HG03432 (cell line): ENCODE measurements around the gene YEATS2.
"Not testable (repeated sequence)": the region's sequence is repeated elsewhere in the genome, so short reads cannot be mapped to it uniquely, and the experiment has no call there.

Experiments used
- ATAC-seq: cut with Tn5 transposase; IDR thresholded peaks from one replicate; pipeline ENCODE4 v1.9.1; 2021; ENCODE audit warnings: mild to moderate bottlenecking, moderate library complexity; ENCODE audit not compliant: unreplicated experiment

Gene YEATS2

GRCh38 chr3:183697610-183698317 is at the start of gene YEATS2:
Gene YEATS2, plus strand, starts transcription at chr3:183697797. Its CDS starts 17,366 bp downstream, at chr3:183715163.
- peak; percentile 92 for ATAC-seq

DNA sequence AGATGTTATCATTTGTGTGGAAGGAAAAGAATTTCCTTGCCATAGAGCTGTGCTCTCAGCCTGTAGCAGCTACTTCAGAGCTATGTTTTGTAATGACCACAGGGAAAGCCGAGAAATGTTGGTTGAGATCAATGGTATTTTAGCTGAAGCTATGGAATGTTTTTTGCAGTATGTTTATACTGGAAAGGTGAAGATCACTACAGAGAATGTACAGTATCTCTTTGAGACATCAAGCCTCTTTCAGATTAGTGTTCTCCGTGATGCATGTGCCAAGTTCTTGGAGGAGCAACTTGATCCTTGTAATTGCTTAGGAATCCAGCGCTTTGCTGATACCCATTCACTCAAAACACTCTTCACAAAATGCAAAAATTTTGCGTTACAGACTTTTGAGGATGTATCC is 47.0 kb upstream of the YEATS2 start:
- ATAC-seq = no peak

DNA sequence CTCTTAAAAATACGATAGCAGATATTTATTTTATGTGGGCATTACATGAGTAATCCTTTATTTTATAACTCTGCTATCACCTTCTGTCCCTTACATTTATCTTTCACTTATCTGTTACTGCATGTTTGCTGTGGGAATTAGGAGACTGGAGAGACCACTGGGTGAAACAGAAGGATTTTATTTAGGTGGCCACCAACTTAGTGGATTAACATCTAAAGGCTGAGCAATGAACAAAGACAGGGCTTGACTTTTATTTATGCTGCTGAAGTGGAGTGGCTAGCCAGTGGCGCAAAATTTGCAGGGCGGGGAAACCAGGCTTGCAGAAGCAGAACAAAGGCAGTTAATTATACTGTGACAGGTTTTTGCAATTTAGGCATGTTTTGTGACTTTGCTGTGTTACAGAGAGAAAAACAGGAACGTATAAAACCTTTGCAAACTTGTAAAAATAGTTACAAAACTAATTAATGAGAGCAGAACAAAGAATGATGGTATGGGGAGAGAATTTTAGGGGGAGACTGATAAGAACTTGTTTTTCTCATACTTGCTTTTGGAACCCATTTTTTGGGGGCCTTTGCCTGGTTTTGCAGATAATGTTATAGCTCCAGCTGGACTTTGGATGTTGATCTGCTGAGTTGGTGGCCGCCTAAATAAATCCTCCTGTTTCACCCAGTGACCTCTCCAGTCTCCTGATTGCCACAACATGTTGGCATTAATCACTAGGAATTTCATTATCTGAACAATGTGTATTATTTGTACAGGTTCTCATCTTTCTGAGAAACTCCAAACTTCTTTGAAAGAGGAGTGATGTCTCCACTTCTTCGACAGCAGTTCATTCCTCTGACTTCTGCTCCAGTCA is 44.2 kb upstream of the YEATS2 start:
- ATAC-seq = no peak

DNA sequence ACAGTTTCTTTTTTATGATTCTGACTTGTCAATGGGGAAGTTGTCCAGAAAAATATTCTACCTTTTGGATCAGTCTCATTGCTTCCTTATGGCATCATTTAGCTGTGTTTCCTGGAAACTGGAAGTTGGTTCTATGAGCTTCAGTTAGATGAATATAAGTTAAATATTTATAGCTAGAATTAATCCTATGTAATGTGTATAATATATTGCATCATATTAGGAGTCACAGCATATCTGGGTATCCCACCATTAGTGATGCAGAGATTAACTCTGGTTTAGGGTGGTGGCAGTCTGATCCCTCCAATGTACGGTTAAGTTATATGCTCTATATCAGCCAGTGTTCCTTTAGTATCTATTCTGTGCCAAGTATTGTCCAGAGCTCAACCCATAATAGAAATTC is 42.9 kb upstream of the YEATS2 start:
- ATAC-seq = no peak

DNA sequence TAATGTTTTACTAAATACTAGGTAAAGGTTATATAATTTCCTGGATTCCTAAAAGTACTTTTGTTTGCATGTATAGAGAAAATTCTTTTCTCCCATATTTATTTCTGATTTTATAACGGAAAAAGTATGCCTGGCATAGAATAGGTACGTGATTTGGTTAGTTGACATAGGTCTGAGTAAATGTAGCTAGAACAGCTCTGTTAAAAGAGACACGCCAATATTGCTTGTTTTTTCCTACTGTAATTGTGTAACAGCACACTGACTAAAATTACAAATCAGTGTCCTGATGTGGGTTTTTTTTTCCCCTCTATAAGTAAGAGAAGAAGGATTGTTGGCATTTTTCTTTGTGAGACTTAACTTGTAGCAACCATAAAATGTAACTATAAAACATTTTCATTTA is 35.5 kb upstream of the YEATS2 start:
- ATAC-seq = no peak

DNA sequence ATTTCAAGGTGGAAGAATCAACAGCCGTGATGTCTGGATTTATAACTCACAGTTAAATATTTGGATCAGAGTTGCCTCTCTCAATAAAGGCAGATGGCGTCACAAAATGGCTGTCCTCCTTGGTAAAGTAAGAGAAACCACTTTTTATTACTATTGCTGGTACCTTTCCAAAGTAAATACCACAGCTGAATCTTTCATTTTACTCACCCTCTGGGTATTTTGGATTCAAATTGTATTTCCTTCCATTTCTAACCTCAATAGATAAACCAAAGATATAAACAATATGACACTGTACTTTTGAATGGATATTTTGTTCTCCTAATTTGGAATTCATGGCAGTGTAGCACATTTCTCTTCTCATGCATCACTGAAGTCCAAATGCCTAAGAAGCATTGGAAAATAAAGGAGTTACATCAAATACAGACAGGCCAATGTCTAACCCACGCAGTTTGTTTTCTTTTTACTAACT is 32.6 kb upstream of the YEATS2 start:
- no peak for ATAC-seq

DNA sequence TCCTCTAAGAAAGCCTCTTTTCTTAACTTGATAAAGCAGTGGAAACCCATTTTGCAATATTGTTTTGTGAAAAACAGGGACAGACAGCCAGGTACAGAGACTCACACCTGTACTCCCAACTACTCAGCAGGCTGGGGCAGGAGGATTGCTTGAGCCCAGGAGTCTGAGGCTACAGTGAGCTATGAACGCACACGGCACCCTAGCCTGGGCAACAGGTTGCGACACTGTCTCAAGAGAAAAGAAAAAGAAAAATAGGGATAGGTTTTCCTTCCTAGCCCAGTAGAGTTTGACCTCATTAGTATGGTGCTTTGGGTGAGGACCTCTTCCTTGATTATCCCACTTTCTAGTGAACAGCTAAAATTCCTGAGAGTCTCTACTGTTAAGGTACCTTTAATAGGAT is 17.5 kb upstream of the YEATS2 start:
- ATAC-seq = no peak

DNA sequence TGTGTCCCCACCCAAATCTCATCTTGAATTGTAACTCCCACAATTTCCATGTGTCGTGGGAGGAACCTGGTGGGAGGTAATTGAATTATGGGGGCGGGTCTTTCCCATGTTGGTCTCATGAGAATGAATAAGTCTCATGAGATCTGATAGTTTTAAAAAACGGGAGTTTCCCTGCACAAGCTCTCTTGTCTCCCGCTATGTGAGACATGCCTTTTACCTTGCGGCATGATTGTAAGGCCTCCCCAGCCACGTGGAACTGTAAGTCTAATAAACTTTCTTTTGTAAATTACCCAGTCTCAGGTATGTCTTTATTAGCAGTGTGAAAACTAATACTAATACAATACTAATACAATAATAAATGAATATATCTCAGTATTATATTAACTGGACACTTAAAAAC is 9.9 kb upstream of the YEATS2 start:
- ATAC-seq = no peak

DNA sequence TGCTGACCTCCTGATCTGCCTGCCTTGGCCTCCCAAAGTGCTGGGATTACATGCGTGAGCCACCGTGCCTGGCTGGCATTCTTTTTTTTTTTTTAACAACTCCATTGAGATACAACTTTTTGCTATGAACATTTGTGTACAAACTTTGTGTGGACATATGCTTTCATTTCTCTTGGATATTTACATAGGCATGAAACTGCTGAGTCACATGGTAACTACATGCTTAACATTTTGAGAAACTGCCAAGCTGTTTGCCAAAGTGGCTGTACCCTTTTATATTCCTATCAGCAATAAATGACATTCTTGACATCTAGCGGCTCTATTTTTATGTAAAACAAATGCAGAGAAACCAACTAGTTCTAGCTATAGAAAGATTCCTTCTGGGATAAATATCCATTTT is 8.7 kb upstream of the YEATS2 start:
- no peak for ATAC-seq

GRCh38 chr3:183689621-183690020 is 8.0 kb upstream of the YEATS2 start:
- ATAC-seq = not testable (repeated sequence)

DNA sequence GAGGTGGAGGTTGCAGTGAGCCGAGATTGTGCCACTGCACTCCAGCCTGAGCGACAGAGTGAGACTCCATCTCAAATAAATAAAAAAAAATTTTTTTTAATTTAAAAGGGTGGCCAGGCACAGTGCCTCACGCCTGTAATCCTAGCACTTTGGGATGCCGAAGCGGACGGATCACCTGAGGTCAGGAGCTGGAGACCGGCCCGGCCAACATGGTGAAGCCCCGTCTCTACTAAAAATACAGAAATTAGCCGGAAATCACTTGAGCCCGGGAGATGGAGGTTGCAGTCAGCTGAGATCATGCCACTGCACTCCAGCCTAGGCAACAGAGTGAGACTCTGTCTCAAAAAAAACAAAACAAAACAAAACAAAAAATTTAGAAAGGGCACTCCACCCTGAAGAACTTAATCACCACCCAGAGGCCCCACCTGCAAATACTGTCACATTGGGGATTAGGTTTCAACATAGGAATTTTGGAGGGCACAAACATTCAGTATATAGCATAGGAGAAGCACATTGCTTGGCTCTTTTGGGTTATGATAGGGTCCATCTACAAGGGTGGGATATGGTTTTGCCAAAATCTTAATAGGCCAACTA is 7.1 kb upstream of the YEATS2 start:
- ATAC-seq = no peak

DNA sequence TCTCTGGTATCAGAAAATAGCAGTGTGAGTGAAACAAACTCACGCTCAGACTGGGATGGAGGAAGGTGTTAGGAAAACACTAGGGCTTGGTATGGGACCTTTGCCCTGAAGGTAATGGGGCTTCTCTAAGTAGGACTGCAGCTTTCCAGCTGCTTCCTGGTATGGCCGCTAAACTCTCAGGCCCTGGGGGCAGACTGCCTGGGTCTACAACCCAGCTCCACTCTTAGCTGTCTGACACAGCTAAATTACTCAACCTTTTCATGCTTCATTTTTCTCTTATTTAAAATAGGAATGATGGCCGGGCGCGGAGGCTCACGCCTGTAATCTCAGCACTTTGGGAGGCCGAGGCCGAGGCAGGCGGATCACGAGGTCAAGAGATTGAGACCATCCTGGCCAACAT is 5.2 kb upstream of the YEATS2 start:
- no peak for ATAC-seq

- ATAC-seq = no peak
Measured at GRCh38 chr3:183695569-183696364, 1.8 kb upstream of the YEATS2 start.

DNA sequence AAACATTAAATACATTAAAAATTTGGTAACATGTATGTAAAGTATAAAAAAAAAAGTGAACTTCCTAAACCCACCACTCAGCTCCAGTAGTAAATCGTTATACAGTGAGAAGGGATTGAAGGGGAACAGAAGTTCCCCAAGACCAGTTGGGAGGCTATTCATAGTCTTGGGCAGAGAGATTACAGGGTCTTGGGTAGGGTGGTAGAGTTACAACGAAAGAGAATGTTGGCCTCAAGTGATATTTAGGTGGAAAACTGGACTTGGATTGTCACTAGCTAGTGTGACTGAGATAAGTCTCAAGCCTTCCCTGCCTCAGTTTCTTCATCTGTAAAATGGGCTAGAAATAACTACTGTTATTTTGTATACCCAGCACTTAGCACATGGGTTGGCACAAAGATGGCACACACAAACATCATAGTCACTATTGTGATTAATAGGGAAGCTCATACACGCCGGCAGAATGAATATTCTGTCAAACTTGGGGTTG is 431 bp upstream of the YEATS2 start:
- ATAC-seq = no peak

DNA sequence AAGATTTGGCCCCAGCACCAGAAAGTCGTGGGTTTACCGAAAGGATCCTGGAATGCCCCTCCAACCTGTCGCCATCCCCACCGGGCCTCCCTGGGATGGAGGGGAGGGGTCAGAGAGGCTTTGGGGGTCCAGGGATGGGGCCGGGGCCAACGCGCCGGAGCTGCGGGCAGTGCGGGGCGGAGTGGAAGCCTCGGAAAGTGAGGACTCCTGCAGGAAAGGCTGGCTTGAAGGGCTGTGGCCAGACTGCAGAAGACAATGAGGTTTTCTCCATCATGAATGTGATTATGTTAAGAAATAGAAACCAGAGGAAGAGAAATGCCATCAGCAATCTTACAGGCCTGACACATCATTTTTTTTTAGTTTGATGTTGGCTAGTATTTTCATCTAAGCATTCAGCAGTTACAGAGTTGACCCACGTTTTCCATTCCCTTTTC is 738 bp downstream of the YEATS2 start:
- peak; percentile 24 for ATAC-seq

DNA sequence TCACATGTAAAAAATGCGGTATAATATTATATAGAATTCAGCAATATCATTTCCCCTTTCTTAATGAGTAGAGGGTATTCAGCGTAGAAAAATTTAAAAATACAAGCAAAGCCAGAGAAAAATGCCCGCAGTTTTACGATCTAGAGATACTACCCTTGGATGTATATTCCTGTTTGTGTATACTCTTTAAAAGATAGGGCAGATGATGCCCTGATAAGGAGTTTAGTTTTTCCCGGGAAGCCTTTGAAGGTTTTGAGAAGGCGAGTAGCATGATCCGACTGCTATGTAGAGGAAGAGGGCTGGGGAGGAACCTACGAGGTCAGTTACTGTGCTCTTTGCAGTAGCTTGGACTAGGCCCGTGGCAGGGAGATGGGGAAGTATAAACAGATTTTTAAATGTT is 1.2 kb downstream of the YEATS2 start:
- no peak for ATAC-seq

- ATAC-seq = no peak
Measured at GRCh38 chr3:183699238-183699947, 1.8 kb downstream of the YEATS2 start.

DNA sequence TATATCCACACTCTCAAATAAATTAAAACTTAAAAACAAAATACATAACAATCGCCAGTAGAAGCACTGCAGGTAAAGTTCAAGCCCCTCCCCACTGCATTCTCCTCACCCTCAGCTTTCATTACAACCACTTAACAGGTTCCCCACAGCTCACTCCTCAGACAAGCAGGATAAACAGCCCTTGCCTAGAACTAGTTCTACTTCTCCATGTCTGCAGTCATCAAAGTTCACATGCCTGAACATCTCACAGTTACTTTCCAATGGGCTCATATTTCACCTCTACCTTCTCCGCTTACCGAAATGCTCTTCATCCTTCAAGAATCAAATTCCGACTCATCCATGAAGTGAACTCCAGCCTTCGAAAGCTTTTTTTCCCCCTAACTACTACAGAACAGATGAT is 4.1 kb downstream of the YEATS2 start:
- no peak for ATAC-seq

DNA sequence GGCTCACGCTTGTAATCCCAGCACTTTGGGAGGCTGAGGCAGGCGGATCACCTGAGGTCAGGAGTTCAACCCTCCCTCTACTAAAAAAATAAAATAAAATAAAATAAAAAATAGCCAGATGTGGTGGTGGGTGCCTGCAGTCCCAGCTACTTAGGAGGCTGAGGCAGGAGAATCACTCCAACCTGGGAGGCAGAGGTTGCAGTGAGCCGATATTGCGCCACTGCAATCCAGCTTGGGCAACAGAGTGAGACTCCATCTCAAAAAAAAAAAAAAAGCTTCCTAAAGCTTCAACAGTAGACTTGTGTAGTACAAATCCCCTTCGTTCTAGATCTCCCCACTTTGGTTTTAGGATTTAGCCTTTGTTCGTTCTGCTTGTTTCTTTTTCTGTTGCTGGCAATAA is 6.3 kb downstream of the YEATS2 start:
- ATAC-seq = not testable (repeated sequence)

- no peak for ATAC-seq
Measured at GRCh38 chr3:183710231-183710630, 12.6 kb downstream of the YEATS2 start.
